HepG2 (cell line): ENCODE measurements around the gene SCRT2. TPM values are rescaled to one million over a fixed set of nuclear protein-coding genes. Genes with fewer than 3 reads are reported as not detected.
A peak's percentile ranks its signal among the peaks of the same experiment; 100 is the strongest.

ENCODE experiments used
- BRCA1 ChIP-seq: sonication (generic); formaldehyde crosslinking; IDR thresholded peaks from 2 replicates; pipeline ENCODE4 v1.4.0; 2020; ENCODE audit warnings: missing genetic modification reagents
- ERF ChIP-seq: IDR thresholded peaks from 2 replicates; pipeline ENCODE4 v1.6.1; 2018; ENCODE audit warnings: missing biosample characterization, missing genetic modification reagents
- FOXP1 ChIP-seq, 2 experiments: fragments of 450-650 bp in 1 of 2; IDR thresholded peaks; 2 replicates each; pipeline ENCODE4 v1.6.1; 2017 to 2018; ENCODE audit warnings: antibody characterized with exemption in 1 of 2
- HOXA5 ChIP-seq: sonication (generic); formaldehyde crosslinking; IDR thresholded peaks from 2 replicates; pipeline ENCODE4 v1.4.0; 2020; ENCODE audit warnings: missing genetic modification reagents
- KDM6A ChIP-seq: IDR thresholded peaks from 2 replicates; pipeline ENCODE4 v1.6.1; 2016; ENCODE audit warnings: low read depth
- MTERF4 ChIP-seq: sonication (generic); formaldehyde crosslinking; IDR thresholded peaks from 2 replicates; pipeline ENCODE4 v1.8.0; 2023; ENCODE audit warnings: mild to moderate bottlenecking, missing genetic modification reagents
- NCOR1 ChIP-seq: fragments of 200-600 bp; sonication (generic); IDR thresholded peaks from 2 replicates; pipeline ENCODE4 v1.7.0; 2017; ENCODE audit warnings: antibody characterized with exemption, low read length, borderline replicate concordance
- NKX3-1 ChIP-seq: sonication (generic); formaldehyde crosslinking; IDR thresholded peaks from 2 replicates; pipeline ENCODE4 v1.5.0; 2020; ENCODE audit warnings: missing genetic modification reagents
- RAD51 ChIP-seq: fragments of 450-650 bp; IDR thresholded peaks from 2 replicates; pipeline ENCODE4 v1.6.1; 2016; ENCODE audit warnings: borderline replicate concordance
- SALL2 ChIP-seq: sonication (generic); formaldehyde crosslinking; IDR thresholded peaks from 2 replicates; pipeline ENCODE4 v1.8.1; 2023; ENCODE audit warnings: mild to moderate bottlenecking, missing genetic modification reagents, inconsistent platforms
- SOX5 ChIP-seq: IDR thresholded peaks from 2 replicates; pipeline ENCODE4 v1.6.1; 2016; ENCODE audit warnings: borderline replicate concordance
- ZBTB14 ChIP-seq: sonication (generic); formaldehyde crosslinking; IDR thresholded peaks from 2 replicates; pipeline ENCODE4 v1.4.0; 2020; ENCODE audit warnings: missing genetic modification reagents
- ZFP41 ChIP-seq: sonication (generic); formaldehyde crosslinking; IDR thresholded peaks from 2 replicates; pipeline ENCODE4 v1.4.0; 2020; ENCODE audit warnings: mild to moderate bottlenecking, missing genetic modification reagents, borderline replicate concordance
- ZNF407 ChIP-seq: sonication (generic); formaldehyde crosslinking; IDR thresholded peaks from one replicate; pipeline ENCODE4 v1.5.1; 2020; ENCODE audit warnings: mild to moderate bottlenecking, missing genetic modification reagents; ENCODE audit errors: not compliant biosample characterization
- ZNF460 ChIP-seq: sonication (generic); formaldehyde crosslinking; IDR thresholded peaks from 2 replicates; pipeline ENCODE4 v1.5.1; 2020; ENCODE audit warnings: missing genetic modification reagents, mild to moderate bottlenecking, borderline replicate concordance
- ZNF484 ChIP-seq: sonication (generic); formaldehyde crosslinking; IDR thresholded peaks from 2 replicates; pipeline ENCODE4 v1.5.1; 2020; ENCODE audit warnings: mild to moderate bottlenecking, low read depth, missing genetic modification reagents, borderline replicate concordance
- ZNF550 ChIP-seq: sonication (generic); formaldehyde crosslinking; IDR thresholded peaks from 2 replicates; pipeline ENCODE4 v1.4.0; 2020; ENCODE audit warnings: mild to moderate bottlenecking, missing genetic modification reagents, borderline replicate concordance
- ZNF569 ChIP-seq: sonication (generic); formaldehyde crosslinking; IDR thresholded peaks from 2 replicates; pipeline ENCODE4 v1.5.0; 2020; ENCODE audit warnings: mild to moderate bottlenecking, missing genetic modification reagents, moderate library complexity, borderline replicate concordance
- ZNF782 ChIP-seq: sonication (generic); formaldehyde crosslinking; IDR thresholded peaks from 2 replicates; pipeline ENCODE4 v1.4.0; 2020; ENCODE audit warnings: missing genetic modification reagents, mild to moderate bottlenecking, borderline replicate concordance
- polyA plus RNA-seq, 8 experiments: library from polyadenylated mRNA; depleted of rRNA in 3 of 8; stranded (reverse) in 7 of 8; unstranded in 1 of 8; fragments of >200 nt; fragmentation: Illumina TruSeq in 4 of 8; extraction: Trizol in 4 of 8; gene quantifications; 2 replicates each; pipeline versions ENCODE4 v1.2.1 to v1.2.3, GENCODE V29; 2011 to 2016; ENCODE audit warnings: low read depth in 4 of 8, missing spikeins in 1 of 8, mixed read lengths in 1 of 8; ENCODE audit not compliant: insufficient read depth in 1 of 8
- total RNA-seq, 5 experiments: library from RNA; depleted of rRNA; stranded (reverse); fragments of >200 nt; fragmentation: Illumina TruSeq; extraction: Trizol; gene quantifications; 2 replicates each; pipeline ENCODE4 v1.2.3, GENCODE V29; 2016; ENCODE audit warnings: low read depth in 1 of 5

Gene SCRT2
- total and polyA plus RNA-seq, 2 of the 13 experiments (the other 11 are each of a cell fraction or from before 2014, with no cell fraction given): not detected

- TF ChIP-seq ZNF569 (no peak), ZNF484 (no peak), ZNF460 (CRISPR knock-in tag) (no peak), ZFP41 (CRISPR knock-in tag) (no peak), ZNF407 (CRISPR knock-in tag) (no peak), SOX5 (CRISPR knock-in tag) (peak; percentile 58; the same call in 1 of the 2 replicates), MTERF4 (CRISPR knock-in tag) (peak; percentile 53; the same call in 1 of the 2 replicates), ZNF782 (CRISPR knock-in tag) (no peak), HOXA5 (CRISPR knock-in tag) (peak; percentile 87), FOXP1 (IDR thresholded peaks at IDR 0.05) (no peak), FOXP1 (CRISPR knock-in tag; IDR thresholded peaks at IDR 0.05) (0 out of 2 replicates have a peak, but pooled peaks have one; percentile 14), KDM6A (CRISPR knock-in tag) (no peak), ZNF550 (no peak), RAD51 (no peak), SALL2 (peak; percentile 59; the same call in 1 of the 2 replicates), NCOR1 (peak; percentile 64; the same call in 1 of the 2 replicates), ZBTB14 (peak; percentile 43; the same call in 1 of the 2 replicates), BRCA1 (CRISPR knock-in tag) (peak; percentile 87), NKX3-1 (CRISPR knock-in tag) (0 out of 2 replicates have a peak, but pooled peaks have one; percentile 25), ERF (CRISPR knock-in tag) (peak; percentile 49; the same call in 1 of the 2 replicates)
These were observed 33.0 kb downstream of the SCRT2 start (continued) for GRCh38 chr20:642398-643174.
